ENCODE measurements around the gene SLC35E2B. TPM values are rescaled to one million over a fixed set of nuclear protein-coding genes. Genes with fewer than 3 reads are reported as not detected.

The SLC35E2B gene
- total and polyA plus RNA-seq, 9 donors = 24.7 to 59.2 (median 40.1) TPM

DNA sequence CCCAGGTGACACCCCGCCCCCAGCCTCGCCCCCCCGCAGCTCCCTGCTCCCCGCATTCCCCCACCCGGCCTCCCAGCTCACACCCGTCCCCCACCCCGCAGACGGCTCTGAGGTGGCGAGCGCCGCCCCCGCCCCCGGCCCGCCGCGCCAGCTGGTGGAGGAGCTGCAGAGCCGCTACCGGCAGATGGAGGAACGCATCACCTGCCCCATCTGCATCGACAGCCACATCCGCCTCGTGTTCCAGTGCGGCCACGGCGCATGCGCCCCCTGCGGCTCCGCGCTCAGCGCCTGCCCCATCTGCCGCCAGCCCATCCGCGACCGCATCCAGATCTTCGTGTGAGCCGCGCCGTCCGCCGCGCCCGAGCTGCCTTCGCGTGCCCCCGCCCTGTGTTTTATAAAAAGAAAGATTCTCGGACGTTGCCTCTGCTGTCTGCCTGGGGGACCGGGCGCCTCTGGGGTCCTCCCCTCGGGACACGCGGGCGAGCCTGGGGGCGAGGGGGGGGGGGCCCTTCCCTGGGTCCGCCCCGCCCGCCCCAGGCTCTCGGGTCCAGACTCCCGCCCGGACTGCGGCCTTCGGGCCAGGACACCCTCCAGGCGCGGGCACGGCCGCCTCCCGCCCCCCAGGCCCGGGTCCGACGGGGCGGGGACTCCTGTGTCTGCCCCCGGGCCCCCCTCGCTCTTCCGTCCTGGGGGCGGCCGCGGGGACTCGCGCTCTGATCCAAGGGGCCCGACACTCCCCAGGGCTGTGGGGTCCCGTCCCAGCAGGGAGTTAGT is 62.2 kb downstream of the SLC35E2B start:
- peaks cover 8% of the 10 kb centered on the region for H3K4me1 ChIP-seq (ENCODE audit: insufficient read depth)
- peak; percentile 77 to 90 (median 84) for DNase-seq
- H3K4me3 ChIP-seq = peak overlapping the region; percentile 0
- WGBS, 3 donors = 3 to 17% (median 9%) methylated on average over 44 to 81 of the region's 81 CpGs
- no peaks in the 10 kb centered on the region for H3K9me3 ChIP-seq
- peak overlapping the region; percentile 85 to 93 for H3K27ac ChIP-seq
- TF ChIP-seq POLR2A (IDR thresholded peaks at IDR 0.05) (peak; percentile 51), EP300 (IDR thresholded peaks at IDR 0.05) (no peak)
- H3K27me3 ChIP-seq = no peaks in the 10 kb centered on the region
- H3K36me3 ChIP-seq = no peaks in the 10 kb centered on the region
- intact Hi-C loops (cut with DNase I) = no loop called here

DNA sequence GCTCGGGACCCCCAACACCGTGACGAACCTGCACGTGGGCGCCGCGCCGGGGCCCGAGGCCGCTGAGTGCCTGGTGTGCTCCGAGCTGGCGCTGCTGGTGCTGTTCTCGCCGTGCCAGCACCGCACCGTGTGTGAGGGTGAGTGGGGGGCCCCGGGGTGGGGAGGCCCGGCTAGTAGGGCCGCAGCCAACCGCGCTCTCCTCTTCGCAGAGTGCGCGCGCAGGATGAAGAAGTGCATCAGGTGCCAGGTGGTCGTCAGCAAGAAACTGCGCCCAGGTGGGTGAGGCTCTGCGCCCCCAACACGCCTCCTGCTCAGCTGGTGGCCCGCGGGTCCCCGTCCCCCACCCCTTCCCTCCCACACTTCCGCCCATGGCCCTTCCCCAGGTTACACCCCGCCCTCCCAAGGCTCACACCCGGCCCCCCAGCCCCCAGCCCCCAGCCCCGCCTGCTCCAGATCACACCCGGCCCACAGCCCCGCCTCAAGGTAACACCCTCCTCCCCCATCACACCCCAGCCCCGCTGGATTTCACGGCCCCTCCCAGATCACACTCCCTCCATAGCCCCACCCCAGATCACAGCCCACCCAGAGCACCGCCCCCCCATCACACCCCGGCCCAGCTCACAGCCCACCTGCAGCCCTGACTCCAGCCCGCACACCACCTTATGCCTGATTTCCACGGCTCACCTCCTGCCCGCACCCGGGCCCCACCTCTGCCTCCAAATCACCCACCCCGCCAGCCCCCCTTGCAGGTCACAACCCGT is 63.0 kb downstream of the SLC35E2B start:
- Histone ChIP-seq H3K27ac (no peak overlapping the region), H3K36me3 (no peaks in the 10 kb centered on the region), H3K27me3 (no peaks in the 10 kb centered on the region), H3K4me1 (ENCODE audit: insufficient read depth) (peaks cover 8% of the 10 kb centered on the region), H3K4me3 (no peak overlapping the region), H3K9me3 (no peaks in the 10 kb centered on the region)
- no peak for TF ChIP-seq POLR2A (IDR thresholded peaks at IDR 0.05)
- no peak for TF ChIP-seq CTCF (IDR thresholded peaks at IDR 0.05)
- TF ChIP-seq EP300 (IDR thresholded peaks at IDR 0.05) = no peak
- DNase-seq = peak in 2 of 5 donors; percentile 52 to 55
- 79 to 80% (median 80%) methylated on average over 43 to 48 of the region's 48 CpGs for WGBS, 3 donors
- intact Hi-C loops (cut with DNase I) = no loop called here

GRCh38 chr1:1628754-1629429 is 63.7 kb downstream of the SLC35E2B start:
- no peaks in the 10 kb centered on the region for H3K36me3 ChIP-seq
- TF ChIP-seq POLR2A (IDR thresholded peaks at IDR 0.05) (no peak), CTCF (IDR thresholded peaks at IDR 0.05) (no peak), EP300 (IDR thresholded peaks at IDR 0.05) (no peak)
- intact Hi-C loops (cut with DNase I) = no loop called here
- H3K27me3 ChIP-seq = no peaks in the 10 kb centered on the region
- H3K9me3 ChIP-seq = no peaks in the 10 kb centered on the region
- H3K27ac ChIP-seq = no peak overlapping the region
- 80 to 87% (median 82%) methylated on average over 53 of the region's 53 CpGs for WGBS, 3 donors
- DNase-seq = peak in 3 of 5 donors; percentile 45 to 52 (median 47)
- H3K4me3 ChIP-seq = no peak overlapping the region
- peaks cover 8% of the 10 kb centered on the region for H3K4me1 ChIP-seq (ENCODE audit: insufficient read depth)

DNA sequence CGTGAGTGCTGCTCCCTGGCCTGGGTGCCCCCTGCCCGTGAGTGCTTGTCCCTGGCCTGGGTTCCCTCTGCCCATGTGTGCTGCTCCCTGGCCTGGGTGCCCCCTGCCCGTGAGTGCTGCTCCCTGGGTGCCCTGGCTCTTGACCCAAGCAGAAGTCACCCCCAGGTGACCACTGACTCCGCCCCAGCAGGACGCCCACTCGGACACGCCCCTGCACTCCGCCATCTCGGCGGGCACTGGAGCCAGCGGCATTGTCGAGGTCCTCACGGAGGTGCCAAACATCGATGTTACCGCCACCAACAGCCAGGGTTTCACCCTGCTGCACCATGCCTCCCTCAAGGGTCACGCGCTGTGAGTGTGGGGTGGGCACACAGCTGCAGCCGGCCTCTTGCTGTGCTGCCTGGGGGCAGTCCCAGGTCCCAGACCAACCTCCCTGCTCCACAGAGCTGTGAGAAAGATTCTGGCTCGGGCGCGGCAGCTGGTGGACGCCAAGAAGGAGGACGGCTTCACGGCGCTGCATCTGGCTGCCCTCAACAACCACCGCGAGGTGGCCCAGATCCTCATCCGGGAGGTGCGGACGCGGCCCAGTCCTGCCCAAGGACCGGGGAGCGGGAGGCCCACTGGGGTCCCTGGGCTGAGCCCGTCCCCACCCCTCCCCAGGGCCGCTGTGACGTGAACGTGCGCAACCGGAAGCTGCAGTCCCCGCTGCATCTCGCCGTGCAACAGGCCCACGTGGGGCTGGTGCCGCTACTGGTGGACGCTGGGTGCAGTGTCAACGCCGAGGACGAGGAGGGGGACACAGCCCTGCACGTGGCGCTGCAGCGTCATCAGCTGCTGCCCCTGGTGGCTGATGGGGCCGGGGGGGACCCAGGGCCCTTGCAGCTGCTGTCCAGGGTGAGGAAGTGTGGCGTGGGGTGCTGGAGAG is 64.5 kb downstream of the SLC35E2B start:
- WGBS, 3 donors = 89 to 93% (median 90%) methylated on average over 32 to 53 of the region's 53 CpGs
- H3K36me3 ChIP-seq = no peaks in the 10 kb centered on the region
- H3K4me3 ChIP-seq = no peak overlapping the region
- no peaks in the 10 kb centered on the region for H3K27me3 ChIP-seq
- DNase-seq = peak in 3 of 5 donors; percentile 40 to 49 (median 45)
- TF ChIP-seq CTCF (IDR thresholded peaks at IDR 0.05) (no peak), POLR2A (IDR thresholded peaks at IDR 0.05) (no peak), EP300 (IDR thresholded peaks at IDR 0.05) (no peak)
- H3K4me1 ChIP-seq (ENCODE audit: insufficient read depth) = peaks cover 8% of the 10 kb centered on the region
- intact Hi-C loops (cut with DNase I) = no loop called here
- no peaks in the 10 kb centered on the region for H3K9me3 ChIP-seq
- no peak overlapping the region for H3K27ac ChIP-seq
